ENCODE measurements around the gene VSTM2L.

The VSTM2L gene

GRCh38 chr20:37892001-37892400 is 10.9 kb upstream of the VSTM2L start:
- H3K9me3 ChIP-seq (ENCODE audit: control insufficient read depth, insufficient read depth, low read length), result no peaks in the 10 kb centered on the region
- no peak overlapping the region for H3K27ac ChIP-seq (ENCODE audit: low read depth, low read length)
- H3K36me3 ChIP-seq (ENCODE audit: control insufficient read depth, insufficient read depth, low read length), result no peaks in the 10 kb centered on the region
- H3K27me3 ChIP-seq (ENCODE audit: control insufficient read depth, insufficient read depth, low read length), result no peaks in the 10 kb centered on the region
- no peak overlapping the region for H3K9ac ChIP-seq (ENCODE audit: low read depth, low read length)
- no peaks in the 10 kb centered on the region for H3K4me1 ChIP-seq (ENCODE audit: control insufficient read depth, insufficient read depth, low read length)
- H3K4me3 ChIP-seq (ENCODE audit: low read depth, low read length), result no peak overlapping the region

GRCh38 chr20:37893566-37894241 is 9.2 kb upstream of the VSTM2L start:
- Histone ChIP-seq H3K27ac (ENCODE audit: low read depth, low read length) (no peak overlapping the region), H3K36me3 (ENCODE audit: control insufficient read depth, insufficient read depth, low read length) (no peaks in the 10 kb centered on the region)

GRCh38 chr20:37894454-37894853 is 8.5 kb upstream of the VSTM2L start:
- H3K27ac ChIP-seq (ENCODE audit: low read depth, low read length), result no peak overlapping the region
- no peak overlapping the region for H3K9ac ChIP-seq (ENCODE audit: low read depth, low read length)
- no peaks in the 10 kb centered on the region for H3K4me1 ChIP-seq (ENCODE audit: control insufficient read depth, insufficient read depth, low read length)
- no peaks in the 10 kb centered on the region for H3K9me3 ChIP-seq (ENCODE audit: control insufficient read depth, insufficient read depth, low read length)
- H3K4me3 ChIP-seq (ENCODE audit: low read depth, low read length), result no peak overlapping the region
- H3K27me3 ChIP-seq (ENCODE audit: control insufficient read depth, insufficient read depth, low read length), result no peaks in the 10 kb centered on the region
- no peaks in the 10 kb centered on the region for H3K36me3 ChIP-seq (ENCODE audit: control insufficient read depth, insufficient read depth, low read length)

More at GRCh38 chr20:37893566-37894241, 9.2 kb upstream of the VSTM2L start:
- Histone ChIP-seq H3K9ac (ENCODE audit: low read depth, low read length) (no peak overlapping the region), H3K9me3 (ENCODE audit: control insufficient read depth, insufficient read depth, low read length) (no peaks in the 10 kb centered on the region), H3K4me3 (ENCODE audit: low read depth, low read length) (no peak overlapping the region), H3K4me1 (ENCODE audit: control insufficient read depth, insufficient read depth, low read length) (no peaks in the 10 kb centered on the region), H3K27me3 (ENCODE audit: control insufficient read depth, insufficient read depth, low read length) (no peaks in the 10 kb centered on the region)

GRCh38 chr20:37895166-37895565 is 7.8 kb upstream of the VSTM2L start:
- Histone ChIP-seq H3K9ac (ENCODE audit: low read depth, low read length) (no peak overlapping the region), H3K36me3 (ENCODE audit: control insufficient read depth, insufficient read depth, low read length) (no peaks in the 10 kb centered on the region), H3K4me3 (ENCODE audit: low read depth, low read length) (no peak overlapping the region), H3K27ac (ENCODE audit: low read depth, low read length) (no peak overlapping the region), H3K9me3 (ENCODE audit: control insufficient read depth, insufficient read depth, low read length) (no peaks in the 10 kb centered on the region), H3K27me3 (ENCODE audit: control insufficient read depth, insufficient read depth, low read length) (no peaks in the 10 kb centered on the region), H3K4me1 (ENCODE audit: control insufficient read depth, insufficient read depth, low read length) (no peaks in the 10 kb centered on the region)

- Histone ChIP-seq H3K4me3 (ENCODE audit: low read depth, low read length) (no peak overlapping the region), H3K36me3 (ENCODE audit: control insufficient read depth, insufficient read depth, low read length) (no peaks in the 10 kb centered on the region), H3K27me3 (ENCODE audit: control insufficient read depth, insufficient read depth, low read length) (0 out of 2 replicates have a peak, but pooled peaks cover 3% of the 10 kb centered on the region), H3K9ac (ENCODE audit: low read depth, low read length) (no peak overlapping the region), H3K4me1 (ENCODE audit: control insufficient read depth, insufficient read depth, low read length) (0 out of 2 replicates have a peak, but pooled peaks cover 2% of the 10 kb centered on the region), H3K9me3 (ENCODE audit: control insufficient read depth, insufficient read depth, low read length) (no peaks in the 10 kb centered on the region), H3K27ac (ENCODE audit: low read depth, low read length) (no peak overlapping the region)
Observed at GRCh38 chr20:37896932-37897548, 5.9 kb upstream of the VSTM2L start.

GRCh38 chr20:37898233-37899104 is 4.5 kb upstream of the VSTM2L start:
- Histone ChIP-seq H3K4me1 (ENCODE audit: control insufficient read depth, insufficient read depth, low read length) (0 out of 2 replicates have a peak, but pooled peaks cover 2% of the 10 kb centered on the region), H3K36me3 (ENCODE audit: control insufficient read depth, insufficient read depth, low read length) (no peaks in the 10 kb centered on the region), H3K27me3 (ENCODE audit: control insufficient read depth, insufficient read depth, low read length) (peaks cover 12% of the 10 kb centered on the region), H3K4me3 (ENCODE audit: low read depth, low read length) (no peak overlapping the region), H3K27ac (ENCODE audit: low read depth, low read length) (no peak overlapping the region), H3K9ac (ENCODE audit: low read depth, low read length) (no peak overlapping the region), H3K9me3 (ENCODE audit: control insufficient read depth, insufficient read depth, low read length) (no peaks in the 10 kb centered on the region)

GRCh38 chr20:37899105-37900045 is 3.6 kb upstream of the VSTM2L start:
- H3K9me3 ChIP-seq (ENCODE audit: control insufficient read depth, insufficient read depth, low read length), result no peaks in the 10 kb centered on the region
- H3K9ac ChIP-seq (ENCODE audit: low read depth, low read length), result no peak overlapping the region
- no peak overlapping the region for H3K4me3 ChIP-seq (ENCODE audit: low read depth, low read length)
- H3K27me3 ChIP-seq (ENCODE audit: control insufficient read depth, insufficient read depth, low read length), result peaks cover 20% of the 10 kb centered on the region
- H3K4me1 ChIP-seq (ENCODE audit: control insufficient read depth, insufficient read depth, low read length), result 0 out of 2 replicates have a peak, but pooled peaks cover 2% of the 10 kb centered on the region
- H3K36me3 ChIP-seq (ENCODE audit: control insufficient read depth, insufficient read depth, low read length), result no peaks in the 10 kb centered on the region
- H3K27ac ChIP-seq (ENCODE audit: low read depth, low read length), result no peak overlapping the region

GRCh38 chr20:37901240-37901639 is 1.7 kb upstream of the VSTM2L start:
- Histone ChIP-seq H3K4me3 (ENCODE audit: low read depth, low read length) (no peak overlapping the region), H3K27me3 (ENCODE audit: control insufficient read depth, insufficient read depth, low read length) (peaks cover 22% of the 10 kb centered on the region), H3K27ac (ENCODE audit: low read depth, low read length) (no peak overlapping the region), H3K4me1 (ENCODE audit: control insufficient read depth, insufficient read depth, low read length) (0 out of 2 replicates have a peak, but pooled peaks cover 8% of the 10 kb centered on the region), H3K9me3 (ENCODE audit: control insufficient read depth, insufficient read depth, low read length) (no peaks in the 10 kb centered on the region), H3K36me3 (ENCODE audit: control insufficient read depth, insufficient read depth, low read length) (no peaks in the 10 kb centered on the region), H3K9ac (ENCODE audit: low read depth, low read length) (no peak overlapping the region)

GRCh38 chr20:37901654-37902503 is 1.0 kb upstream of the VSTM2L start:
- peaks cover 11% of the 10 kb centered on the region for H3K4me1 ChIP-seq (ENCODE audit: control insufficient read depth, insufficient read depth, low read length)
- H3K9ac ChIP-seq (ENCODE audit: low read depth, low read length), result no peak overlapping the region
- H3K27me3 ChIP-seq (ENCODE audit: control insufficient read depth, insufficient read depth, low read length), result peaks cover 22% of the 10 kb centered on the region
- peak overlapping the region; percentile 63; the same call in 1 of the 2 replicates for H3K4me3 ChIP-seq (ENCODE audit: low read depth, low read length)
- H3K27ac ChIP-seq (ENCODE audit: low read depth, low read length), result no peak overlapping the region
- H3K9me3 ChIP-seq (ENCODE audit: control insufficient read depth, insufficient read depth, low read length), result no peaks in the 10 kb centered on the region
- H3K36me3 ChIP-seq (ENCODE audit: control insufficient read depth, insufficient read depth, low read length), result no peaks in the 10 kb centered on the region

Data from HUES48 (cell line).